Activated T-helper 17 cell treated with anti-CD3 and anti-CD28 coated beads, Interleukin-2, amount 50 U/mL, for 72 hours (primary cell): ENCODE results near the gene CD14. TPM values are rescaled to one million over a fixed set of nuclear protein-coding genes. Genes with fewer than 3 reads are reported as not detected.
"Not testable (repeated sequence)": the region's sequence is repeated elsewhere in the genome, so short reads cannot be mapped to it uniquely, and the experiment has no call there.

ENCODE experiments used
- ATAC-seq: fragments of 150-1000 bp; cut with Tn5 transposase; replicated peaks from 2 replicates; pipeline ENCODE4 v1.10.0; 2021; ENCODE audit warnings: mild to moderate bottlenecking, moderate library complexity
- H3K27ac Mint-ChIP-seq: one replicate; pipeline ENCODE4 v1.8.0; 2022; ENCODE audit warnings: mixed read lengths
- H3K27me3 Mint-ChIP-seq: one replicate; pipeline ENCODE4 v1.8.0; 2022; ENCODE audit warnings: mixed read lengths
- H3K36me3 Mint-ChIP-seq: one replicate; pipeline ENCODE4 v1.8.0; 2022; ENCODE audit warnings: low read depth, mild to moderate bottlenecking, mixed read lengths
- H3K4me1 Mint-ChIP-seq: one replicate; pipeline ENCODE4 v1.8.0; 2022; ENCODE audit warnings: mixed read lengths
- H3K4me3 Mint-ChIP-seq: one replicate; pipeline ENCODE4 v1.8.0; 2022; ENCODE audit warnings: mild to moderate bottlenecking, mixed read lengths
- H3K9me3 Mint-ChIP-seq: one replicate; pipeline ENCODE4 v1.8.0; 2022; ENCODE audit warnings: mixed read lengths
- total RNA-seq, 2 donors: library from RNA; stranded (reverse); gene quantifications; one replicate each; pipeline ENCODE4 v1.2.3, GENCODE V29; 2022

The CD14 gene
- total RNA-seq = under 1 TPM; 0.32 to 0.39 TPM

GRCh38 chr5:140633021-140633471, at the start of gene CD14:
Gene CD14, minus strand, starts transcription at chr5:140633175. Its CDS starts 104 bp downstream, at chr5:140633071.
- peaks cover 13% of the 10 kb centered on the region for H3K4me1 Mint-ChIP-seq
- peak; percentile 45 for ATAC-seq
- H3K27me3 Mint-ChIP-seq = no peaks in the 10 kb centered on the region
- peaks cover 2% of the 10 kb centered on the region for H3K9me3 Mint-ChIP-seq
- H3K4me3 Mint-ChIP-seq = peak within 1 kb of the TSS; percentile 86
- peak within 1 kb of the TSS; percentile 67 for H3K27ac Mint-ChIP-seq
- H3K36me3 Mint-ChIP-seq = no peaks in the 10 kb centered on the region

GRCh38 chr5:140678993-140679392, 46.0 kb upstream of the CD14 start:
- no peaks in the 10 kb centered on the region for H3K4me1 Mint-ChIP-seq
- H3K4me3 Mint-ChIP-seq = no peak overlapping the region
- H3K27ac Mint-ChIP-seq = no peak overlapping the region
- peaks cover 95% of the 10 kb centered on the region for H3K36me3 Mint-ChIP-seq
- H3K27me3 Mint-ChIP-seq = no peaks in the 10 kb centered on the region
- H3K9me3 Mint-ChIP-seq = no peaks in the 10 kb centered on the region
- no peak for ATAC-seq

- H3K27ac Mint-ChIP-seq = peak overlapping the region; percentile 73
These were observed 45.0 kb upstream of the CD14 start for GRCh38 chr5:140677947-140678346.

GRCh38 chr5:140674629-140675028, 41.7 kb upstream of the CD14 start:
- no peak for ATAC-seq
- Mint-ChIP-seq H3K36me3 (peaks cover 97% of the 10 kb centered on the region), H3K4me3 (no peak overlapping the region), H3K27me3 (no peaks in the 10 kb centered on the region), H3K27ac (no peak overlapping the region), H3K4me1 (no peaks in the 10 kb centered on the region), H3K9me3 (no peaks in the 10 kb centered on the region)

More at GRCh38 chr5:140677947-140678346, 45.0 kb upstream of the CD14 start:
- no peak overlapping the region for H3K4me3 Mint-ChIP-seq
- ATAC-seq = no peak
- no peaks in the 10 kb centered on the region for H3K27me3 Mint-ChIP-seq
- no peaks in the 10 kb centered on the region for H3K4me1 Mint-ChIP-seq
- peaks cover 95% of the 10 kb centered on the region for H3K36me3 Mint-ChIP-seq
- H3K9me3 Mint-ChIP-seq = no peaks in the 10 kb centered on the region

- no peak overlapping the region for H3K27ac Mint-ChIP-seq
These were observed 41.2 kb upstream of the CD14 start for GRCh38 chr5:140674211-140674610.

GRCh38 chr5:140673187-140673976, 40.4 kb upstream of the CD14 start, which contains the start of gene DND1:
Gene DND1, minus strand, starts transcription at chr5:140673576. Its CDS starts 34 bp downstream, at chr5:140673542.
- Mint-ChIP-seq H3K9me3 (no peaks in the 10 kb centered on the region), H3K4me3 (no peak within 1 kb of the TSS), H3K4me1 (no peaks in the 10 kb centered on the region), H3K27ac (no peak within 1 kb of the TSS), H3K27me3 (no peaks in the 10 kb centered on the region), H3K36me3 (peaks cover 97% of the 10 kb centered on the region)
- ATAC-seq = no peak

More at GRCh38 chr5:140674211-140674610, 41.2 kb upstream of the CD14 start:
- no peaks in the 10 kb centered on the region for H3K9me3 Mint-ChIP-seq
- peak; percentile 40 for ATAC-seq
- H3K36me3 Mint-ChIP-seq = peaks cover 97% of the 10 kb centered on the region
- no peak overlapping the region for H3K4me3 Mint-ChIP-seq
- no peaks in the 10 kb centered on the region for H3K27me3 Mint-ChIP-seq
- H3K4me1 Mint-ChIP-seq = no peaks in the 10 kb centered on the region

GRCh38 chr5:140672455-140673186, 39.6 kb upstream of the CD14 start:
- Mint-ChIP-seq H3K4me3 (no peak overlapping the region), H3K27ac (no peak overlapping the region), H3K27me3 (no peaks in the 10 kb centered on the region), H3K4me1 (peaks cover 6% of the 10 kb centered on the region), H3K36me3 (peaks cover 97% of the 10 kb centered on the region), H3K9me3 (no peaks in the 10 kb centered on the region)
- peak; percentile 49 for ATAC-seq

- Mint-ChIP-seq H3K4me3 (no peak overlapping the region), H3K9me3 (no peaks in the 10 kb centered on the region), H3K4me1 (peaks cover 16% of the 10 kb centered on the region), H3K27me3 (no peaks in the 10 kb centered on the region), H3K36me3 (peaks cover 97% of the 10 kb centered on the region), H3K27ac (no peak overlapping the region)
- ATAC-seq = no peak
These were observed 38.6 kb upstream of the CD14 start for GRCh38 chr5:140671472-140672125.

- not testable (repeated sequence) for H3K9me3 Mint-ChIP-seq, ATAC-seq, H3K27ac Mint-ChIP-seq, H3K4me3 Mint-ChIP-seq, H3K27me3 Mint-ChIP-seq
- Mint-ChIP-seq H3K36me3 (peaks cover 97% of the 10 kb centered on the region), H3K4me1 (peaks cover 21% of the 10 kb centered on the region)
These were observed 38.1 kb upstream of the CD14 start for GRCh38 chr5:140671035-140671434.

GRCh38 chr5:140664359-140665119, 31.6 kb upstream of the CD14 start, which contains the start of gene WDR55:
Gene WDR55, plus strand, starts transcription at chr5:140664904. Its CDS starts 9 bp downstream, at chr5:140664913.
- peak; percentile 97 for ATAC-seq
- H3K27ac Mint-ChIP-seq = peak within 1 kb of the TSS; percentile 98
- H3K4me3 Mint-ChIP-seq = peak within 1 kb of the TSS; percentile 100
- peaks cover 25% of the 10 kb centered on the region for H3K4me1 Mint-ChIP-seq
- H3K36me3 Mint-ChIP-seq = peaks cover 90% of the 10 kb centered on the region
- no peaks in the 10 kb centered on the region for H3K27me3 Mint-ChIP-seq
- no peaks in the 10 kb centered on the region for H3K9me3 Mint-ChIP-seq

GRCh38 chr5:140664030-140664358, 31.0 kb upstream of the CD14 start:
- Mint-ChIP-seq H3K9me3 (no peaks in the 10 kb centered on the region), H3K27ac (peak overlapping the region; percentile 98), H3K4me3 (peak overlapping the region; percentile 100), H3K4me1 (peaks cover 25% of the 10 kb centered on the region), H3K36me3 (peaks cover 90% of the 10 kb centered on the region), H3K27me3 (no peaks in the 10 kb centered on the region)
- no peak for ATAC-seq

GRCh38 chr5:140660371-140660770, 27.4 kb upstream of the CD14 start:
- peaks cover 94% of the 10 kb centered on the region for H3K36me3 Mint-ChIP-seq
- not testable (repeated sequence) for H3K9me3 Mint-ChIP-seq, H3K4me1 Mint-ChIP-seq, H3K27ac Mint-ChIP-seq, ATAC-seq, H3K27me3 Mint-ChIP-seq, H3K4me3 Mint-ChIP-seq

- H3K36me3 Mint-ChIP-seq = peaks cover 97% of the 10 kb centered on the region
- H3K4me1 Mint-ChIP-seq = no peaks in the 10 kb centered on the region
- ATAC-seq = no peak
- H3K9me3 Mint-ChIP-seq = no peaks in the 10 kb centered on the region
- H3K4me3 Mint-ChIP-seq = no peak overlapping the region
- H3K27me3 Mint-ChIP-seq = no peaks in the 10 kb centered on the region
- H3K27ac Mint-ChIP-seq = peak overlapping the region; percentile 45
These were observed 25.9 kb upstream of the CD14 start for GRCh38 chr5:140658870-140659269.

GRCh38 chr5:140647042-140647419, 14.1 kb upstream of the CD14 start:
- peaks cover 97% of the 10 kb centered on the region for H3K36me3 Mint-ChIP-seq
- H3K9me3 Mint-ChIP-seq = no peaks in the 10 kb centered on the region
- peak overlapping the region; percentile 92 for H3K27ac Mint-ChIP-seq
- ATAC-seq = no peak
- H3K4me1 Mint-ChIP-seq = peaks cover 10% of the 10 kb centered on the region
- no peaks in the 10 kb centered on the region for H3K27me3 Mint-ChIP-seq
- peak overlapping the region; percentile 88 for H3K4me3 Mint-ChIP-seq
